Forelimb muscle (tissue), 1 donor: Measurements from ENCODE around the gene RNF183. TPM values are rescaled to one million over a fixed set of nuclear protein-coding genes. Genes with fewer than 3 reads are reported as not detected.
"Not testable (repeated sequence)": the region's sequence is repeated elsewhere in the genome, so short reads cannot be mapped to it uniquely, and the experiment has no call there.

Source experiments
- DNase-seq: peaks from one replicate; pipeline ENCODE4 v3.0.0-alpha.2; 2013; ENCODE audit warnings: low read depth
- polyA plus RNA-seq: library from polyadenylated mRNA; unstranded; fragments of 120-200 nt; gene quantifications from one replicate; pipeline ENCODE4 v1.2.1, GENCODE V29; 2013; ENCODE audit not compliant: insufficient read length

The RNF183 gene
- polyA plus RNA-seq, 1 donor, result not detected

- no peak for DNase-seq
Observed at GRCh38 chr9:113316030-113316429, 12.9 kb upstream of the RNF183 start.

GRCh38 chr9:113315231-113315630, 12.1 kb upstream of the RNF183 start:
- DNase-seq, result no peak

- DNase-seq, result no peak
Observed at GRCh38 chr9:113313261-113313660, 10.1 kb upstream of the RNF183 start.

- DNase-seq, result no peak
Observed at GRCh38 chr9:113311961-113312360, 8.8 kb upstream of the RNF183 start.

- DNase-seq, result no peak
Observed at GRCh38 chr9:113310538-113310937, 7.4 kb upstream of the RNF183 start.

- DNase-seq, result no peak
Observed at GRCh38 chr9:113309204-113309813, 6.1 kb upstream of the RNF183 start.

- DNase-seq, result no peak
Observed at GRCh38 chr9:113307396-113307975, 4.3 kb upstream of the RNF183 start.

GRCh38 chr9:113306566-113306965, 3.4 kb upstream of the RNF183 start:
- no peak for DNase-seq

- no peak for DNase-seq
Observed at GRCh38 chr9:113301548-113301947, 1.6 kb downstream of the RNF183 start.

- DNase-seq, result no peak
Observed at GRCh38 chr9:113299800-113300292, 3.3 kb downstream of the RNF183 start.

GRCh38 chr9:113298924-113299770, 4.0 kb downstream of the RNF183 start:
- DNase-seq, result no peak

- DNase-seq, result no peak
Observed at GRCh38 chr9:113298311-113298710, 4.9 kb downstream of the RNF183 start.

- DNase-seq, result no peak
Observed at GRCh38 chr9:113296796-113297558, 6.2 kb downstream of the RNF183 start.

- not testable (repeated sequence) for DNase-seq
Observed at GRCh38 chr9:113296247-113296646, 6.9 kb downstream of the RNF183 start.

- DNase-seq, result no peak
Observed at GRCh38 chr9:113293285-113293878, 9.8 kb downstream of the RNF183 start.

- DNase-seq, result no peak
Observed at GRCh38 chr9:113290052-113290607, 13.0 kb downstream of the RNF183 start.

GRCh38 chr9:113289091-113289490, 14.1 kb downstream of the RNF183 start:
- no peak for DNase-seq

GRCh38 chr9:113281356-113281755, 21.8 kb downstream of the RNF183 start:
- no peak for DNase-seq

GRCh38 chr9:113278840-113279239, 24.3 kb downstream of the RNF183 start:
- DNase-seq, result no peak

GRCh38 chr9:113275157-113276131, 27.7 kb downstream of the RNF183 start, which contains the start of the genes CDC26 and PRPF4:
Gene CDC26, minus strand, starts transcription at chr9:113275572. Its CDS starts 3,065 bp downstream, at chr9:113272507.
Gene PRPF4, plus strand, starts transcription at chr9:113275658. Its CDS starts 86 bp downstream, at chr9:113275744.
- DNase-seq, result peak; percentile 94
